OCI-LY7 (cell line): ENCODE data around the gene TWNK. TPM values are rescaled to one million over a fixed set of nuclear protein-coding genes. Genes with fewer than 3 reads are reported as not detected.

Experiments
- BruUV-seq: library from RNA; stranded (reverse); fragments of 400-500 nt; replicated peaks from 2 replicates; lab custom pipeline; 2021; lab: Mats Ljungman, UMichigan
- CTCF ChIA-PET: fragments of 300-600 bp; sonication (Branson Sonifier 250); formaldehyde crosslinking; loops from one replicate; lab custom pipeline; 2022; ENCODE audit warnings: antibody characterized with exemption; ENCODE audit not compliant: unreplicated experiment; lab: Charles Lee
- POLR2A ChIA-PET: fragments of 300-600 bp; sonication (Branson Sonifier 250); formaldehyde crosslinking; loops from one replicate; lab custom pipeline; 2022; ENCODE audit warnings: antibody characterized with exemption; lab: Charles Lee
- DNase-seq: peaks from one replicate; pipeline ENCODE4 v3.0.0-alpha.2; 2015; ENCODE audit warnings: low spot score
- H2AFZ ChIP-seq: fragments of 200-600 bp; sonication (generic), shearing (Covaris generic); 2 replicates; pipeline ENCODE4 v1.6.1; 2014; ENCODE audit warnings: mild to moderate bottlenecking, antibody characterized with exemption, low read length, moderate library complexity
- H3K27ac ChIP-seq: fragments of 200-600 bp; sonication (generic); 2 replicates; pipeline ENCODE4 v1.5.1; 2014; ENCODE audit warnings: mixed run types, low read depth, mild to moderate bottlenecking, moderate library complexity, low read length, inconsistent platforms; ENCODE audit not compliant: poor library complexity, severe bottlenecking
- H3K36me3 ChIP-seq: fragments of 200-600 bp; sonication (generic); 2 replicates; pipeline ENCODE4 v1.6.1; 2014; ENCODE audit warnings: mild to moderate bottlenecking, antibody characterized with exemption, low read length, moderate library complexity, mixed read lengths; ENCODE audit not compliant: insufficient read depth
- H3K4me1 ChIP-seq: fragments of 200-600 bp; sonication (generic); 2 replicates; pipeline ENCODE4 v1.5.1; 2014; ENCODE audit warnings: mild to moderate bottlenecking, low read length; ENCODE audit not compliant: insufficient read depth, poor library complexity, severe bottlenecking
- H3K4me2 ChIP-seq: fragments of 200-600 bp; sonication (generic); 2 replicates; pipeline ENCODE4 v1.6.1; 2014; ENCODE audit warnings: mild to moderate bottlenecking, low read length
- H3K4me3 ChIP-seq: fragments of 200-600 bp; sonication (generic); 2 replicates; pipeline ENCODE4 v1.5.1; 2014; ENCODE audit warnings: mild to moderate bottlenecking, low read depth, low read length; ENCODE audit not compliant: poor library complexity, severe bottlenecking
- H3K79me2 ChIP-seq: fragments of 200-600 bp; sonication (generic); 2 replicates; pipeline ENCODE4 v1.6.1; 2016; ENCODE audit warnings: low read depth, mild to moderate bottlenecking, low read length, moderate library complexity, mixed read lengths; ENCODE audit not compliant: insufficient read depth
- H3K9me2 ChIP-seq: fragments of 200-600 bp; sonication (generic); 2 replicates; pipeline ENCODE4 v1.6.1; 2016; ENCODE audit warnings: mild to moderate bottlenecking, low read length, mixed read lengths; ENCODE audit not compliant: insufficient read depth
- H3K9me3 ChIP-seq: fragments of 200-600 bp; sonication (generic); 2 replicates; pipeline ENCODE4 v1.6.1; 2014; ENCODE audit warnings: mild to moderate bottlenecking, mixed run types, low read length, mixed read lengths
- H4K20me1 ChIP-seq: fragments of 200-600 bp; sonication (generic); 2 replicates; pipeline ENCODE4 v1.6.1; 2014; ENCODE audit warnings: mild to moderate bottlenecking, antibody characterized with exemption, low read length, moderate library complexity, mixed read lengths; ENCODE audit not compliant: insufficient read depth
- EZH2phosphoT487 ChIP-seq: fragments of 200-600 bp; sonication (generic); IDR thresholded peaks from 2 replicates; pipeline ENCODE4 v1.6.1; 2018; ENCODE audit warnings: low read depth, borderline replicate concordance, mild to moderate bottlenecking, mixed run types, antibody characterized with exemption, low read length, moderate library complexity, mixed read lengths
- intact Hi-C: fragments of 100-400 bp; cut with micrococcal nuclease; formaldehyde crosslinking; loops from one replicate; pipeline ENCODE4 v1.10.0; 2022; ENCODE audit not compliant: unreplicated experiment
- total RNA-seq, 2 experiments: library from RNA; depleted of rRNA in 1 of 2; stranded (reverse); fragments of >200 nt in 1 of 2; shearing (Covaris generic) in 1 of 2; gene quantifications; 2 replicates each; pipeline ENCODE4 v1.2.3, GENCODE V29; 2014 to 2022
- TF ChIP-seq, protein P1 (sequence below): fragments of 200-600 bp; sonication (generic); conservative IDR thresholded peaks from 2 replicates; pipeline ENCODE4 v1.5.1; 2014; ENCODE audit warnings: mild to moderate bottlenecking, antibody characterized with exemption, low read length, moderate library complexity, mixed read lengths

Gene TWNK
- total RNA-seq, 2 experiments from 2014 or later = 15.8 to 21.7 TPM

GRCh38 chr10:100976906-100977305 lies 10.4 kb upstream of the TWNK start:
- no peaks in the 10 kb centered on the region for H3K4me1 ChIP-seq
- TF ChIP-seq EZH2phosphoT487 = no peak
- TF ChIP-seq, protein P1, sequence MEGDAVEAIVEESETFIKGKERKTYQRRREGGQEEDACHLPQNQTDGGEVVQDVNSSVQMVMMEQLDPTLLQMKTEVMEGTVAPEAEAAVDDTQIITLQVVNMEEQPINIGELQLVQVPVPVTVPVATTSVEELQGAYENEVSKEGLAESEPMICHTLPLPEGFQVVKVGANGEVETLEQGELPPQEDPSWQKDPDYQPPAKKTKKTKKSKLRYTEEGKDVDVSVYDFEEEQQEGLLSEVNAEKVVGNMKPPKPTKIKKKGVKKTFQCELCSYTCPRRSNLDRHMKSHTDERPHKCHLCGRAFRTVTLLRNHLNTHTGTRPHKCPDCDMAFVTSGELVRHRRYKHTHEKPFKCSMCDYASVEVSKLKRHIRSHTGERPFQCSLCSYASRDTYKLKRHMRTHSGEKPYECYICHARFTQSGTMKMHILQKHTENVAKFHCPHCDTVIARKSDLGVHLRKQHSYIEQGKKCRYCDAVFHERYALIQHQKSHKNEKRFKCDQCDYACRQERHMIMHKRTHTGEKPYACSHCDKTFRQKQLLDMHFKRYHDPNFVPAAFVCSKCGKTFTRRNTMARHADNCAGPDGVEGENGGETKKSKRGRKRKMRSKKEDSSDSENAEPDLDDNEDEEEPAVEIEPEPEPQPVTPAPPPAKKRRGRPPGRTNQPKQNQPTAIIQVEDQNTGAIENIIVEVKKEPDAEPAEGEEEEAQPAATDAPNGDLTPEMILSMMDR = no peak
- ChIA-PET CTCF (no interaction called here), POLR2A (no interaction called here)
- H3K79me2 ChIP-seq = no peaks in the 10 kb centered on the region
- H3K9me3 ChIP-seq = no peaks in the 10 kb centered on the region
- H3K4me3 ChIP-seq = no peak overlapping the region
- intact Hi-C loops = no loop called here
- H3K4me2 ChIP-seq = no peak overlapping the region
- H3K27ac ChIP-seq = no peak overlapping the region
- no TSS peak for BruUV-seq
- H4K20me1 ChIP-seq = no peaks in the 10 kb centered on the region
- no peaks in the 10 kb centered on the region for H3K9me2 ChIP-seq
- H2AFZ ChIP-seq = no peak overlapping the region
- no peaks in the 10 kb centered on the region; the same call in 1 of the 2 replicates for H3K36me3 ChIP-seq
- no peak for DNase-seq

DNA sequence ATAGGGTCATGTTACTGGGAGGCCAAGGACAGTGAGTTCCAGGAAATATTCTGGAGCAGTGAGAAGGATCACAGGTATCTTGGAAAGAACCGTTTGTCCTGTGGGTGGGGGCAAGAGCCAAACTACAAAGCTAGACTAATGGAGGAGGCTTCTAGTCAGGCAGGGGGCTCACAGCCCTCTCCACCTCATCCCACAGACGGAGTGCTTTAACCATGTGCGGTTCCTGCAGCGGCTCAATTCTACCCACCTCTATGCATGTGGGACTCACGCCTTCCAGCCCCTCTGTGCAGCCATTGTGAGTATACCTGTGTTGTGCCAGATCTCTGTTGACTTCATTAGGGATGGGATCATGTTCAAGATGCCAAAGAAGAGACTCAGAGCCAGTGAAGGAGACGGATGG lies 9.9 kb upstream of the TWNK start:
- POLR2A ChIA-PET = no interaction called here
- Histone ChIP-seq H4K20me1 (no peaks in the 10 kb centered on the region), H2AFZ (no peak overlapping the region), H3K27ac (no peak overlapping the region), H3K9me3 (no peaks in the 10 kb centered on the region), H3K79me2 (no peaks in the 10 kb centered on the region), H3K36me3 (no peaks in the 10 kb centered on the region; the same call in 1 of the 2 replicates), H3K4me1 (no peaks in the 10 kb centered on the region), H3K4me3 (no peak overlapping the region), H3K4me2 (no peak overlapping the region), H3K9me2 (no peaks in the 10 kb centered on the region)
- CTCF ChIA-PET = no interaction called here
- TF ChIP-seq, protein P1 = no peak
- TF ChIP-seq EZH2phosphoT487 = no peak
- intact Hi-C loops = no loop called here
- no TSS peak for BruUV-seq
- DNase-seq = no peak

- no peaks in the 10 kb centered on the region; the same call in 1 of the 2 replicates for H3K36me3 ChIP-seq
- H3K4me1 ChIP-seq = no peaks in the 10 kb centered on the region
- DNase-seq = no peak
- H3K9me2 ChIP-seq = no peaks in the 10 kb centered on the region
- TF ChIP-seq EZH2phosphoT487 = no peak
- TF ChIP-seq, protein P1 = no peak
- no peak overlapping the region for H2AFZ ChIP-seq
- no peak overlapping the region for H3K4me3 ChIP-seq
- ChIA-PET POLR2A (no interaction called here), CTCF (no interaction called here)
- H3K4me2 ChIP-seq = no peak overlapping the region
- intact Hi-C loops = no loop called here
- no peaks in the 10 kb centered on the region for H4K20me1 ChIP-seq
- no peaks in the 10 kb centered on the region for H3K79me2 ChIP-seq
- no peaks in the 10 kb centered on the region for H3K9me3 ChIP-seq
- no TSS peak for BruUV-seq
- no peak overlapping the region for H3K27ac ChIP-seq
Measured at GRCh38 chr10:100978121-100978900, 9.0 kb upstream of the TWNK start.
